GM18519 (cell line): ENCODE results near the gene GZMA.
"Not testable (repeated sequence)": the region's sequence is repeated elsewhere in the genome, so short reads cannot be mapped to it uniquely, and the experiment has no call there.

Experiments
- ATAC-seq: cut with Tn5 transposase; IDR thresholded peaks from one replicate; pipeline ENCODE4 v1.9.1; 2021; ENCODE audit warnings: mild to moderate bottlenecking, moderate library complexity; ENCODE audit not compliant: unreplicated experiment, low FRiP score

Gene GZMA

DNA sequence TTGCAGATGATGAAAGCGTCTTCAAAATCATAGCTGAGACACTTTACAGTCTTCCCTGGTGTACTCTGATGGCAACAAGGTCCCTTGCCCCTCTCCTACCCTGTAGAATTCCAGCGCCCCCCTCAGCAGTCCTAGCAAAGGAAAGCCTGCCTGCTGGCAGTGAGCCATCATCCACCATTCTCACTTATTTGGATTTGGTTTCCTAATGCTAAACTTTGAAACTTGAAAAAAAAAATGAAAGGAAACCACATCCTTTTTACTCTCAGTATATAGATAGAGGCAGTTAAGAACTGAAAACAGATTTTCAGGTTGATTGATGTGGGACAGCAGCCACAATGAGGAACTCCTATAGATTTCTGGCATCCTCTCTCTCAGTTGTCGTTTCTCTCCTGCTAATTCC is at the start of gene GZMA:
TSS of gene GZMA (plus strand) at position 299 of the 400 bp plus-strand sequence. CDS start at position 336, 37 bp downstream.
- ATAC-seq: no peak

GRCh38 chr5:55055183-55055582 is 47.3 kb upstream of the GZMA start:
- no peak for ATAC-seq

- ATAC-seq: no peak
Observed at GRCh38 chr5:55062039-55062779, 40.2 kb upstream of the GZMA start.

GRCh38 chr5:55063220-55063863 is 39.1 kb upstream of the GZMA start:
- no peak for ATAC-seq

- no peak for ATAC-seq
Observed at GRCh38 chr5:55063899-55064298, 38.5 kb upstream of the GZMA start.

GRCh38 chr5:55064523-55064922 is 37.9 kb upstream of the GZMA start:
- ATAC-seq: no peak

- ATAC-seq: no peak
Observed at GRCh38 chr5:55066277-55066676, 36.2 kb upstream of the GZMA start.

DNA sequence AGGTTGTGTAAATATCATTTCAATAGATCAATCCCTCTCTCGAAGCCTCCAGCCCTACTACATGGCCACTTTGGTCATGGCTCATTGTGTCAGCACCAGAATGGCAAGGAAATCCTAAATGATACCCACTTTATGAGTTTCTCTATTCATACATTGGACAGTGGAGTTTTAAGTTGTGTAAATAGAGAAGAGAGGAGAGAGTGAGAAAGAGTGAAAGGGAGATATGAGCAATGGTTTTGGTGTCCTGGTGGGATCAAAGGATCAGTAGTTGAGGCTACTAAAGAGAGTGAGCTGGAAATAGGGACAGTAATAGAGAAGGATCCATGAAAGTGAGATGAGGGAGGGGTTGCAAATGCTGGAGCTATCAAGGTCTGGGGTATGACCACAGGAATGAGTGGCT is 31.5 kb upstream of the GZMA start:
- ATAC-seq: no peak

DNA sequence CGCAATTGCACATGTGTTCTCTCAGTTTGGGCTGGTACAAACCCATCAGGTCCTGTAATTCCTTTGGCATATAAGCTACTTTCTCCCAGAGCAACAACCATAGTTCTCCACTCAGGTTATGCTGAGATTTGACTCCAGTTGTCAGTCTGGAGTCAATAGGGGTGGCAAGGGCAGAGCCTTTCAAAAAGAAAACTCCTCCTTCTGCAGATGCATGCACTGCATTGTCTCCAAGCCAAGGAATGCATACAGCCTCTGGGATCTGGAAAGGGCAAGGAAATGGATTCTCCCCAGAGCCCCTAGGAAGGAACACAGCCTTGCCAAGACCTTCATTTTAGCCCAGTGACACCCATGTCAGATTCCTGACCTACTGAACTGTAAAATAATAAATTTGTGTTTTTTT is 31.0 kb upstream of the GZMA start:
- ATAC-seq: no peak

DNA sequence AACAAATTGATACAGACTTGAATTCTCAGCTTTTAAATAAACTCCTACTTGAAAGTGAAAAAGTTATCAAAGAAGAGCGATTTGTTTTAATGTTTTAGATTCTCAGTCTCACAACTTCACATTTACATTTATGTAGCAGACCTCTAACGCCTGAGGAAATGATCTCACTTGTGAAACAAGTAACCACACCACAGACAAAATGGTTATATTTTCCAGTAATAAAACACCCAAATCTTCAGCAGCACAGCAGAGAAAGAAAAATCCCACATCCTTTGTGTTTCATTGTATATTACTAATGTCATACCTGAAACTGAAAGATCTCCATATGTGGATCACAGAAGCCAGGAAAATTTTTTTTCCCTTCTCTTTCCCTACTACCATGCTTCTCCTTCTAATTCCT is 29.8 kb upstream of the GZMA start:
- no peak for ATAC-seq

DNA sequence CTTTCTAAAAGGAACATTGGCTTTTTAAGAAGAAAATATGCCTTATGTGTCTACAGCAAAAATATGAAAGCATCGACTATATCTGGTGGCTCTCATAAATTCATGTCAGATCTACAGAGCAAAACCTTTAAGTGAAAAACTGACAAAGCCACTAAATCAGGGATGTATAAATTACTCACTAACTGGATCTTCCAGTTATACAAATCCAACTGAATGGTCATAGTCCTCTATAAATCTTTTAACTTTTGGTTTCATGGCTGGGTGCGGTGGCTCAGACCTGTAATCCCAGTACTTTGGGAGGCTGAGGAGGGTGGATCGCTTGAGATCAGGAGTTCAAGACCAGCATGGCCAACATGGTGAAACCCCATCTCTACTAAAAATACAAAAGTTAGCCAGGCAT is 29.2 kb upstream of the GZMA start:
- ATAC-seq: no peak

GRCh38 chr5:55081541-55081940 is 20.9 kb upstream of the GZMA start:
- no peak for ATAC-seq

GRCh38 chr5:55089301-55089700 is 13.1 kb upstream of the GZMA start:
- not testable (repeated sequence) for ATAC-seq

DNA sequence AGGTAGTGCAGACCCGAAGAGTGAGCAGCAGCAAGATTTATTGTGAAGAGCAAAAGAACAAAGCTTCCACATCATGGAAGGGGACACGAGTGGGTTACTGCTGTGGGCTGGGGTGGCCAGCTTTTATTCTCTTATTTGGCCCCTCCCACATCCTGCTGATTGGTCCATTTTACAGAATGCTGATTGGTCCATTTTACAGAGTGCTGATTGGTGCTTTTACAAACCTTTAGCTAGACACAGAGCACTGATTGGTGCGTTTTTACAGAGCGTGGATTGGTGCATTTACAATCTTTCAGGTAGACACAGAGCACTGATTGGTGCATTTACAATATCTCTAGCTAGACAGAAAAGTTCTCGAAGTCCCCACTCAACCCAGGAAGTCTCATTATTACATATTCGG is 11.4 kb upstream of the GZMA start:
- ATAC-seq: not testable (repeated sequence)

GRCh38 chr5:55096182-55096581 is 6.3 kb upstream of the GZMA start:
- no peak for ATAC-seq

GRCh38 chr5:55096861-55097260 is 5.6 kb upstream of the GZMA start:
- ATAC-seq: no peak

DNA sequence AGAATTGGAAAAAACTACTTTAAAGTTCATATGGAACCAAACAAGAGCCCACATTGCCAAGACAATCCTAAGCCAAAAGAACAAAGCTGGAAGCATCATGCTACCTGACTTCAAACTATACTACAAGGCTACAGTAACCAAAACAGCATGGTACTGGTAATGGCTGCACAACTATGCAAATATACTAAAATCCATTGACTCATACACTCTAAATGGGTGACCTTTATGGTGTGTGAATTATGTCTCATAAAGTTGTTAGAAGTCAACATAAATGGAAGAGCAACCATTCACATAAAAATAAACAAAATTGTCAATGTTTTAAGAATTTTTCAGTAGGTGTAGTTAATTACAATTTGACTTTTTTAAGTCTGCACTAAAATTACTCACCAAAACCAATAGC is 1.3 kb upstream of the GZMA start:
- not testable (repeated sequence) for ATAC-seq

DNA sequence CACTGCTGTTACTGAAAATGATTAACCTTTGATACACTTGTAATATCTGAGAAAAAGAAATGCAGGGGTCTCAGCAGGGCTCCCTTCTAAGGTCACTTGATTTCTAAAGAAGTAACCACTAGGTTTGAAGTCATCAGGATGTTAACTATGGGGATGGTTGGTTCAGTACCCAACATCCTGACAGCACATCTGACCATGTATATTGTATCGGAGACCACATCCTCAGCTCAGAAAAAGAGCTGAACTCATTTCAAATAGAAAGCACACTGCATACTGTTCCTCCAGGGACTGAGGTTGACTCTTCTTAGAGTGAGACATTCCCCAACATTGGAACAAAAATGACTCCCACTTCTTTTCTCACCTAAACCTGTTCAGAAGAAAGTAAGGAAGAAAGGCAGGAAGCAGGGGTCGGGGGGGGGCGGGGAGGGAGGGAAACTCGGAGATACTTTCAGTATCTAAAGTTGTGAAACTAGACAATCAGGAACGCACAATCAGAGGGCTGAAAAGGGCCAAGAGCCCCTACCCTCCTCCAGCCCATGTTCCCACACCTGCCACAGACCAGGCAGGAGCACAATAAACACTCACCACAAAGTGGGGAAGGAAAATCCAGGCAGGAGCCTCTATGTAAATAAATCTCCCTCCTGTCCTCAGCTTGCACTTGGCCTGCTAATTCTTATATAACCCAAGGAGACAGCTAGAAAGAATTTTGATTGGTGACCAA is 730 bp upstream of the GZMA start:
- no peak for ATAC-seq

GRCh38 chr5:55104036-55104772 is 1.8 kb downstream of the GZMA start:
- no peak for ATAC-seq

- no peak for ATAC-seq
Observed at GRCh38 chr5:55104946-55105701, 2.7 kb downstream of the GZMA start.
